ENCODE data around the gene KCNMA1.

DNA sequence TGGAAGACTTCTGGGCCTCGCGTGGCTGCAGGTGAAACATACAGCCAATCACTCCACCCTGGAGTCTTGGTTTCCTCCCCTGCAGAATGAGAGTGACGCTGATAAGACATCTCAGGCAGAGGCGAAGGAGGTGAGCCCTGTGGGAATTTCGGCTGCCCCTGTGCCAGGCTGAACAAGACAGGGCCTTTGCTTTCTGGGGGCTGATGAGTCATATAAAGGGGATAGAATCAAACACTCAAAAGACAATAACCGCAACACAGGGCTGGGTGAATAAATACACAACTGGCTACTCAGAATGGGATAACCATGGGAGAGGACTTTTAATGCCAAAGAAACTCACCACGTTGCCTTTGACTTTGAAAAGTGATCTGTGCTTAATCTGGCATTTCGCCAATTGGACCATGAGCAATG is 143.8 kb downstream of the KCNMA1 start:
- TF ChIP-seq, protein P1, sequence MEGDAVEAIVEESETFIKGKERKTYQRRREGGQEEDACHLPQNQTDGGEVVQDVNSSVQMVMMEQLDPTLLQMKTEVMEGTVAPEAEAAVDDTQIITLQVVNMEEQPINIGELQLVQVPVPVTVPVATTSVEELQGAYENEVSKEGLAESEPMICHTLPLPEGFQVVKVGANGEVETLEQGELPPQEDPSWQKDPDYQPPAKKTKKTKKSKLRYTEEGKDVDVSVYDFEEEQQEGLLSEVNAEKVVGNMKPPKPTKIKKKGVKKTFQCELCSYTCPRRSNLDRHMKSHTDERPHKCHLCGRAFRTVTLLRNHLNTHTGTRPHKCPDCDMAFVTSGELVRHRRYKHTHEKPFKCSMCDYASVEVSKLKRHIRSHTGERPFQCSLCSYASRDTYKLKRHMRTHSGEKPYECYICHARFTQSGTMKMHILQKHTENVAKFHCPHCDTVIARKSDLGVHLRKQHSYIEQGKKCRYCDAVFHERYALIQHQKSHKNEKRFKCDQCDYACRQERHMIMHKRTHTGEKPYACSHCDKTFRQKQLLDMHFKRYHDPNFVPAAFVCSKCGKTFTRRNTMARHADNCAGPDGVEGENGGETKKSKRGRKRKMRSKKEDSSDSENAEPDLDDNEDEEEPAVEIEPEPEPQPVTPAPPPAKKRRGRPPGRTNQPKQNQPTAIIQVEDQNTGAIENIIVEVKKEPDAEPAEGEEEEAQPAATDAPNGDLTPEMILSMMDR (IDR thresholded peaks at IDR 0.05): no peak
- no peak for TF ChIP-seq POLR2A (IDR thresholded peaks at IDR 0.05)
